ENCODE measurements around the gene STX1A.

DNA sequence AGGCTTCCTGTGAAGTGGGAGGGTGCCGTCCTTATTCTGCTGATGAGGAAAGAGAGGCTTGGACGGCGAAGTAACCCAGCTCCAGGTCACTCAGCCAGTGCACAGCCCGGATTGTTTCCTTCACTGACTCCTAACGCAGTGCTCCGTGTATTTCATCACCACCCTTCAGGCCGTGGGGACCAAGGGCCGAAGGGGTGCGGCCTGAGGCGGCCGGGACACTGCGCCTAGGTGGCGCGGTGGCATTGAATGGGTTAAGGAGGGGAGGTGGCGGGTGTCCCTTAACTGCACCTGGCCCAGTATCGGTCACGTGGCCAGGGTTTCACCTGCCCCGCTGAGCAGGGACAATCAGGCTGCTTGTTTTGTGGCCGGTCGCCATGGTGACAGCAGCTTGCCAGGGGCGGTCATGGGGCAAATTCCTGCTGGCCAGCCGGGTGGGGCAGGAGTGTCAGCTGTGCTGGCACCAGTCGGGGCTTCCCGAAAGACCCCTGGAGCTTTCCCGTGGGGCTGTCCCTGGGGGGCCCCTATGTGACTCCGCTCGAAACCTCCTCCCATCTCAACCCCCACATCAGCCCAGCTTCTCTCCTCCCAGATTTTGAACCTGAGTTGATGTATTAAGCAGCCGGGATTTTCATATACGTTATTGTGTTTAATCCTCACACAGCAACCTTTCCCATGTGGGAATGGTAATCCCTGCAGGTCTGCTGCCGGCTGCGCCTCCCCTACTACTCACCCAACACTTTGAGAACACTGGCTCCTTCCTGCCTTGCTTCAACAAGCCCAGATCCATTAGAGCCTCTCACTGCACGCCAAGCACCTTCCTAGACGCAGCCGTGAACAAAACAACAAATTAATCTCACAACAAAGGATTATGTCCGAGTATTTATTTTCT, 23.5 kb upstream of the STX1A start:
- TF ChIP-seq, protein P1, sequence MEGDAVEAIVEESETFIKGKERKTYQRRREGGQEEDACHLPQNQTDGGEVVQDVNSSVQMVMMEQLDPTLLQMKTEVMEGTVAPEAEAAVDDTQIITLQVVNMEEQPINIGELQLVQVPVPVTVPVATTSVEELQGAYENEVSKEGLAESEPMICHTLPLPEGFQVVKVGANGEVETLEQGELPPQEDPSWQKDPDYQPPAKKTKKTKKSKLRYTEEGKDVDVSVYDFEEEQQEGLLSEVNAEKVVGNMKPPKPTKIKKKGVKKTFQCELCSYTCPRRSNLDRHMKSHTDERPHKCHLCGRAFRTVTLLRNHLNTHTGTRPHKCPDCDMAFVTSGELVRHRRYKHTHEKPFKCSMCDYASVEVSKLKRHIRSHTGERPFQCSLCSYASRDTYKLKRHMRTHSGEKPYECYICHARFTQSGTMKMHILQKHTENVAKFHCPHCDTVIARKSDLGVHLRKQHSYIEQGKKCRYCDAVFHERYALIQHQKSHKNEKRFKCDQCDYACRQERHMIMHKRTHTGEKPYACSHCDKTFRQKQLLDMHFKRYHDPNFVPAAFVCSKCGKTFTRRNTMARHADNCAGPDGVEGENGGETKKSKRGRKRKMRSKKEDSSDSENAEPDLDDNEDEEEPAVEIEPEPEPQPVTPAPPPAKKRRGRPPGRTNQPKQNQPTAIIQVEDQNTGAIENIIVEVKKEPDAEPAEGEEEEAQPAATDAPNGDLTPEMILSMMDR (IDR thresholded peaks at IDR 0.05; ENCODE audit: low read length): no peak
- TF ChIP-seq EZH2 (IDR thresholded peaks at IDR 0.05; ENCODE audit: borderline replicate concordance, low read length): no peak

All from OCI-LY1 (cell line).